GM12864 (cell line): ENCODE data around the gene SLC39A10.

Experiments
- DNase-seq: peaks from one replicate; pipeline ENCODE4 v3.0.0-alpha.2; 2011; ENCODE audit warnings: low read depth
- H3K4me3 ChIP-seq: 2 replicates; pipeline ENCODE4 v1.5.1; 2011; ENCODE audit warnings: mild to moderate bottlenecking, low read depth, low read length, control low read depth
- TF ChIP-seq, protein P1 (sequence below): IDR thresholded peaks from 2 replicates; pipeline ENCODE4 v1.5.1; 2011; ENCODE audit warnings: low read depth, mild to moderate bottlenecking, moderate library complexity, low read length, control low read depth, inconsistent platforms; ENCODE audit errors: missing control alignments

The SLC39A10 gene

DNA sequence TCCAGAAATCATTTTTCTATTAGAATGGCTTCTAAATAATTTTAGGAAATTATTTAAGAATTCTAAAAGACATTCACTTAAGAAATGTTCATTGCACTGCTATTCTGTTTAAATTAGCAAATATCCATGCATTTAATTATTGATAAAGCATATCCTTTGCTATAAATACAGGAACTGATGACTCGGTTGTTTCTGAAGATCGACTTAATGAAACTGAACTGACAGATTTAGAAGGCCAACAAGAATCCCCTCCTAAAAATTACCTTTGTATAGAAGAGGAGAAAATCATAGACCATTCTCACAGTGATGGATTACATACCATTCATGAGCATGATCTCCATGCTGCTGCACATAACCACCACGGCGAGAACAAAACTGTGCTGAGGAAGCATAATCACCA lies 59.4 kb downstream of the SLC39A10 start:
- H3K4me3 ChIP-seq = no peak overlapping the region
- TF ChIP-seq, protein P1, sequence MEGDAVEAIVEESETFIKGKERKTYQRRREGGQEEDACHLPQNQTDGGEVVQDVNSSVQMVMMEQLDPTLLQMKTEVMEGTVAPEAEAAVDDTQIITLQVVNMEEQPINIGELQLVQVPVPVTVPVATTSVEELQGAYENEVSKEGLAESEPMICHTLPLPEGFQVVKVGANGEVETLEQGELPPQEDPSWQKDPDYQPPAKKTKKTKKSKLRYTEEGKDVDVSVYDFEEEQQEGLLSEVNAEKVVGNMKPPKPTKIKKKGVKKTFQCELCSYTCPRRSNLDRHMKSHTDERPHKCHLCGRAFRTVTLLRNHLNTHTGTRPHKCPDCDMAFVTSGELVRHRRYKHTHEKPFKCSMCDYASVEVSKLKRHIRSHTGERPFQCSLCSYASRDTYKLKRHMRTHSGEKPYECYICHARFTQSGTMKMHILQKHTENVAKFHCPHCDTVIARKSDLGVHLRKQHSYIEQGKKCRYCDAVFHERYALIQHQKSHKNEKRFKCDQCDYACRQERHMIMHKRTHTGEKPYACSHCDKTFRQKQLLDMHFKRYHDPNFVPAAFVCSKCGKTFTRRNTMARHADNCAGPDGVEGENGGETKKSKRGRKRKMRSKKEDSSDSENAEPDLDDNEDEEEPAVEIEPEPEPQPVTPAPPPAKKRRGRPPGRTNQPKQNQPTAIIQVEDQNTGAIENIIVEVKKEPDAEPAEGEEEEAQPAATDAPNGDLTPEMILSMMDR = no peak
- DNase-seq = no peak

DNA sequence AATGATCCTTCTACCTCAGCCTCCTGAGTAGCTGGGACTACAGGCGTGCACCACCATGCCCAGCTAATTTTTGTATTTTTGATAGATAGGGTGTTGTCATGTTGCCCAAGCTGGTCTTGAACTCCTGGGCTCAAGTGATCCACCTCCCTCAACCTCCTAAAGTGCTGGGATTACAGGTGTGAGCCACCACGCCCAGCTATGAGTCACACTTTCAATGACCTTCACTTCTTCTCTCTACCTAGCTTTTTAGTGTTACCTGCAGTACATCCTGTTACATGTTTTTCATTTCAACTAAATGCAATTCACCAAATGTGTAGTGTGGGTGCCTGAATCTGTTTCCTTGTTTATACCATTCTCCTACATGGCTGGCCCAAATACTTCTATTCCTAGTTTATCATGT lies 64.0 kb downstream of the SLC39A10 start:
- no peak for DNase-seq
- no peak overlapping the region for H3K4me3 ChIP-seq
- TF ChIP-seq, protein P1 = no peak

DNA sequence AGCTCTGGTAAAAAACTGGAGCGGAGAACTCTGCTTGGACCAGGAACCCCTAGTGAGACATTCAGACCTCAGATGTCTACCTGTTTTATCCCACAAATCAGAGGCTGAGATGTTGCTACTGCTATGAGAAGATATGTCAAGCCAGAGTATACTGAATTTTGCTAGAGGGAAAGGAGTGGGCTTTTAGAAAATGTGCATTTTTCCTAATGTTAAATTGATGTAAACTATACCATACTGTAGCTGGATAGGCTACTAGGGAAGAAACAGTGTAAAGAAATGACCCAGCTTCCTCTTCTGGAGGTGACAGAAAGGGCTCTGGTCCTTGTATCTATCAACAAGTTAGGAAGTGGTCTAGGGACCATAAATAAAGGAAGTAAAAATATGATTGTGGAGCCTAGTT lies 65.0 kb downstream of the SLC39A10 start:
- DNase-seq = no peak
- TF ChIP-seq, protein P1 = no peak
- H3K4me3 ChIP-seq = no peak overlapping the region

DNA sequence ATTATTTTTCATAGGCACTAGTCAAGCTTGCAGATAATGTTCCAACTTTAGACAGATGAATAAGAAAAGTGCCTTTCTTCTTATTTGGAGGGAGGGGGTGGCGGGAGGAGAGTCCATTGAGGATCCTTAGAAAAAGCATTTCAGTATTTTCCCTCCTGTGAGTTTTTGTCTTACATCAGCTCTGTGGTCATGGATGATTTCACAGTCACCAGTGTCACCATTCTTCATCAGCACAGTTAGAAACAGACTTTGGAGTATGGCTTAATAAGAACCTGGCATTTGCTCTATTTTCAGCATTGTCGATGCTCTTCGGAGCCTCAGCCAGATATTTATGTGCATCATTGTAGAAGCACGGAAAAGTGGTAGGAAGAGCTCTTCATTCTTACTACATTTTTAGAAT lies 70.1 kb downstream of the SLC39A10 start:
- no peak for DNase-seq
- H3K4me3 ChIP-seq = no peak overlapping the region
- TF ChIP-seq, protein P1 = no peak

DNA sequence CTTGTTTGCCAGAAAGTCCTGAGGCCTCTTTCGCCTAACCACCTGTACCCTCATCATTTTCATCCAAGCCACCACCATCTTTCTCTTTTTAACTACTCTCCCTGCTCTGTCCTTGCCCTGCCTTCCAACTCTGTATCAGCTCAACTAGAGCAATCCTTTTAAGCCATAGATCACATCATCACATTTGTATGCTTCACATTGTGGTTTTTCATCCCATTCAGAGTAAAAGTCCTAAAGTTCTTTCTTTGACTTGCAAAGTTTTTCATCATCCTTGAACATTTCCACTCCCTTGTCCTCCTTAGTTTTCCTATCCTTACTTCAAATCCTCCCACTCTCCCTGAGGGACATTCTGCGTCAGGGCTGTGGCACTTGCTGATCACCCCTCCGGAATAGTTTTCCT lies 73.9 kb downstream of the SLC39A10 start:
- no peak overlapping the region for H3K4me3 ChIP-seq
- no peak for DNase-seq
- TF ChIP-seq, protein P1 = no peak

DNA sequence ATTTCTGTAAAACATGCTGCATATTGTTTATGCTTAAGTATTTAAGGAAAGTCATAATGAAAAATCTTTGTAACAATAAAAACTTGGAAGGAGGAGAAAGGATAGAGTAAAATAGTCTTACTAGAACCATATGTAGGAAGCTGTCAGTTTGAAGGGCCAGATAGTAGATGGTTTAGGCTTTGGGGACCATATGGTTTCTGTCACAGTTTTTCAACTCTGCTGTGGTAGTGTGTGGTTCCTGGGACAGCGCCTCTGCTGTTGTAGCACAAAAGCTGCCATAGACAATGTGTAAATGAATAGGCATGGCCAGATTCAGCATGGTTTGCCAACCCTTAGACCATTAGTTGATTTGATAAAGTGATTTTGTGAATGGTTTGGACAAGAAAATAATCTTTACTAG lies 75.5 kb downstream of the SLC39A10 start:
- TF ChIP-seq, protein P1 = no peak
- no peak for DNase-seq
- no peak overlapping the region for H3K4me3 ChIP-seq

DNA sequence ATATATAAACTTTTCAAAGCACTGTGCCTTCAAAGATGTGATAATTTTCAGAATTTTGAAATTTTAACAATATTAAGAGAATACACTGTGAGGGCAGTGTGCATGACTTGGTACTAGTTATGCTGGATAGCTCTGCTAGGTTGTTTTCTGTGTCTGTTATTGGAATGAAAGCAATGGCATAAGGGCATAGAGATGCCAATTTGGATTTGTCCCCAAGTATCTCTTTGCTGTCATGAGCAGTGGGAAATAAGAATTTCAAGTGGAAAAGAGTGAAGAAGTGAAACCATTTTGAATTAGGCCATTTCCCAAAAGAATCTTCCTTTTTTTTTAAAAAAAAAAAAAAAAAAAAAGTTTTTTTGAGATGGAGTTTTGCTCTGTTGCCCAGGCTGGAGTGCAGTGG lies 76.8 kb downstream of the SLC39A10 start:
- no peak for DNase-seq
- no peak overlapping the region for H3K4me3 ChIP-seq
- TF ChIP-seq, protein P1 = no peak
